HG02885 (cell line): ENCODE results near the gene NEO1.

Experiments used
- ATAC-seq: cut with Tn5 transposase; IDR thresholded peaks from one replicate; pipeline ENCODE4 v1.9.1; 2021; ENCODE audit warnings: mild to moderate bottlenecking; ENCODE audit not compliant: unreplicated experiment, poor library complexity

Gene NEO1

GRCh38 chr15:73325191-73325861, 273.1 kb downstream of the NEO1 start:
- ATAC-seq: no peak

- no peak for ATAC-seq
These were observed 273.9 kb downstream of the NEO1 start for GRCh38 chr15:73326157-73326556.

DNA sequence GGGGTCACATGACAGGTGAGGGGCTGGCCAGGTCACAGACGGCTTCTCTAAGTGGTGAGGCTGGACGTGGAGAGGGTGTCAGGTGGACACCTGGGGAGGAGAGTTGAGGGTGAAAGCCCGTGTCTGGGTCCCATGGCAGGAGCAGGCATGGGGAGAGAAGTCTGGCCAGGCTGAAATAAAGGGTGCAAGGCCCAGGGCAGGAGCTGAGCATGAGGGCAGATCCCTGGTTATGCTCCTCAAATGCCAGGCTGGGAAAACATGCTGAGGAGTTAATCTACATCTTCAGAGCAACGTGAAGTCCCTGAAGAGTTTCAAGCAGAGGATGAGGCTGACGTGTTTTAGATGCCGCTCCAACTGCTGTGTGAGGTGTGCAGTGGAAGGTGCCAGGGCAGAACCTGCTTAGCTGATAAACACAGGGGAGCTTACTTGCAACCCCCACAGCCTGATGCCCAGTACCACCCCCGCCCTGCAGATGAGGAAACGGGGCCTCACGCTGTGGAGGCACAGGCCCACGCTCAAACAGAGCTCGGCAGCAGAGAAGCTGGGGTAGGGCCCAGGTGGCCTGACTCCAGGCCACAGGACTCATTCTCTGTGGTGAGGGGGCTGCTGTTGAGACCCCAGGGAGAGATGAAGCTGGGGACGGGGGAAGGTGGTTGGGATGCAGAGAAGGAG, 276.0 kb downstream of the NEO1 start:
- ATAC-seq: no peak

DNA sequence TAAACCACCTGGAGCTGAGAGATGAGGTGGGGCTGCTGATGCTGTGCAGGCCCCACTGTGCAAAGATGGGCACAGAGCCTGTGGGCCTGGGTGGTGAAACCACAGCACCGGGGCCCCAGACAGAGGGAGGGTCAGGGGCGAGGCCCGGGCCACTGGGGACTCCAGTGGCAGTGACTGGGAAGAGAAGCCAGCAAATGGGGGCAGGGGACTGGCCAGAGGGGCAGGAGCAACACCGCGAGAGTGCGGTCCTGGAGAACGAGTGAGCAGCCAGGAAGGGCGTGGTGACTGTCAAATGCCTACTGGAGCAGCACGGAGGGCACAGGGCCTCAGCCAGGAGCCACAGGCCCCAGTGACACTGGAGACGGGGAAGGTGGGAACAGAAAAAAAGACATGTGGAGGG, 276.7 kb downstream of the NEO1 start:
- no peak for ATAC-seq

- ATAC-seq: no peak
These were observed 277.4 kb downstream of the NEO1 start for GRCh38 chr15:73329501-73330200.

DNA sequence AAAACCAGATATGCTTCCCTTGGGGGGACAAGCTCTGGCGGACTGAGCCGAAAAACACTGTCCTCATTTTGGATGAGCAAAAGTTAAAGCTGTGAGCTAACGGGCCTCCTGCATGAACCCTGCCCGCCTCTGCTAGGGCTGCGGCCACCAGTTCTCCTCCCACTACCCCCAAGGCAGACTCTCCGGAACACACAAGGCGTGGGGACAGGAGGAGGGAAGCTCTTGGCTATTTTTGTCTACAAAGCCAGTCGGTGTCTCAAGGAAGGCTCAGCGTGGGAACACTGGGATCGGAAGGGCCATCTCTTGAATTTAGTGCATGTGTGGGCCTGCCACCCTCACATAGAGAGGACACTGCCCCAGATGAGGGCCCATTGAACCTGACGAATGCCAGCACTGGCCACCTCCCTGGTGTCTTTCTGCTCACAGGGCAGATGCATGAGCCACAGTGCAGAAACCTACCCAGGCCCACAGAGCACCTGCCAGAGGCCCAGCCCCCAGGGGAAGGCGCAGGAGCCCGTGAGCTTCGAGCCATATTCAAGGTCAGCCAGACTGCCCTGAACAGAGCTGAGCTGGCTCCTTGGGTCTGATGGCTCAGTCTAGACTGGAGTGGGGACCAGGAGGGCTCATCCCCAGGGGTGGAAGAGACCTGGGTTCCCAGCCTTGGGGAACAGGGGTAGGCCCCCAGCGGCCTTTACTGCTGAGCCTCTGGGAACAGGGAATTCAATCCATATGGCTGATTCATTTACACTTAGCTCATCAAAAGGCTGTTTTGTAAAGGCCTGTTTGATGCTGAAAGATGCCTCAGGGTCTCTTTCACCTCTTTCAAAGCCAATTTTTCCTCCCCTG, 278.2 kb downstream of the NEO1 start:
- ATAC-seq: no peak

DNA sequence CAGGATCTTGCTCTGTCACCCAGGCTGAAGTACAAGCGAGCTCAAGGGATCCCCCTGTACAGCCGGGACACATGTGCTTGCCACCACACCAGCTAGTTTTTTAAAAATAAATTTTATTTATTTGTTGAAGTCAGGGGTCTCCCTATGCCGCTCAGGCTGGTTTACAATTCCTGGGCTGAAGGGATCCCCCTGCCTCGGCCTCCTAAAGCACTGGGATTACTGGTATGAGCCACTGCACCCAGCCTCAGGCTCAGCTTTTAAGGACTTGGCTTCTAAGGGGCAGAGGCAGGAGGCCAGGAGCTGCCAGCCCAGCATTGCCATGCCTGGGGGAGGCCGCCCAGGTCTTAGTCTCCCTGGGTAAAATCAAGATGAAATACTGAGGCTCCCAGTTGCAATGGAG, 279.2 kb downstream of the NEO1 start:
- no peak for ATAC-seq

DNA sequence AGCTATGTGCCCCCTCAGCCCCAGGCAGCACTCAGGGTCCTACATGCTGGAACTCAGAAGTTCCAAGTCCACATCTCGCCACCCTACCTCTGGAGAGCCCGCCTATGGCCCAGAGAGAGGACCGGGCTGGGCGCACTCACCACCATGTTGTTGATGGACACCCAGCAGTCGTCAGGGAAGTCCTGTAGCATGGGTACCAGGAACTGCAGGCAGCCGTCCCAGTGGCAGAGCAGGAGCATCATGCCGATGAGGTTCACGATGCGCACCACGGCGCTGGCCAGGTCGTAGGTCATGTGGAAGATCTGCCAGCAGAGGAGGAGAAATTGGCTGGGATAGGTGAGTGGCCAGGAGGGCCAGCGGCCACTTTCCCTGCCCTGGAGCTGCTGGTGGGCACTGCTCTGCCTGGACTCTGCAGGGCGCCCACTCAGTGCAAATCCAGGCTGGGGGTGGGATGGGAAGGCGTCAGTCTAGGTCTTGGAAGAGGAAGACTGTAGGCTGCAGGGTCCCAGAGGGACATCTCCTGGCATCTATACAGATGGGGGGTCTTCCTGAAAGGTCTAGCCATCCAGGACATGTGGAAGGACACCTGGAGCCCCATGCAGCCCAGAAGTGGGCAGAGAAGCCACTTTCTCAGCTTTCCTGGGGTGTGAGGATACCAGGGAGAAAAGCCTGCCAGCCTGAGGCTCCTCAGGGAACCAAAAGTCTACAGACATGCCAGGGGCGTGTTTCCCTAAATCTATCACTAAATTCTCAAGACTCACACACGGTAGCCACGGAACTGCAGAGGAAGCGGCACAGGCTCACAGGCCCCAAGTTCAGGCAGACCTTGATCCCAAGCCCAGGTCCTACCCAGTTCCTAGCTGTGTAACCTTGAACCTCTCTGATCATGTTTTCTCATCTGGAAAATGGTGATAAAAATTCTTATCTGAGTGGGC, 280.0 kb downstream of the NEO1 start:
- ATAC-seq: no peak

DNA sequence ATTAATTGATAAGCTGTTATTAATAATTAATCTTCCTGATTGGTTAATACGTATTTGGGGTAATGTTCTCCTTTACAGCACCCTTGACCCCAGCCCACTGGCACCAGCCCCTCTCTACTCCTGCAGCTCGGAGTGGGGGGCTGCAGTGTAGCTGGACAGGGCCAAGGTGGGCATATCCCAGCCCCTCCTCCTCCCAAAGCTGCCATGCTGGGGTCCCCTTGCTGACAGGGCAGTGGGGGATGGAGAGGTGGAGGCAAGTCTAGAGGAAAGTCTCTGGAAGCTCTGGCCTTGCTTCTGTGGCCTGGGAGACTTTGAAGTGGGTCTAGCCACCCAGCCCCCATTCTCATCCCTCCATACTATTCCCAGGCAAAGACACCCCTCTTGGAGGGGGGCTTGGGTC, 280.7 kb downstream of the NEO1 start:
- no peak for ATAC-seq

GRCh38 chr15:73334086-73334485, 281.8 kb downstream of the NEO1 start:
- no peak for ATAC-seq

- no peak for ATAC-seq
These were observed 282.8 kb downstream of the NEO1 start for GRCh38 chr15:73335026-73335425.

DNA sequence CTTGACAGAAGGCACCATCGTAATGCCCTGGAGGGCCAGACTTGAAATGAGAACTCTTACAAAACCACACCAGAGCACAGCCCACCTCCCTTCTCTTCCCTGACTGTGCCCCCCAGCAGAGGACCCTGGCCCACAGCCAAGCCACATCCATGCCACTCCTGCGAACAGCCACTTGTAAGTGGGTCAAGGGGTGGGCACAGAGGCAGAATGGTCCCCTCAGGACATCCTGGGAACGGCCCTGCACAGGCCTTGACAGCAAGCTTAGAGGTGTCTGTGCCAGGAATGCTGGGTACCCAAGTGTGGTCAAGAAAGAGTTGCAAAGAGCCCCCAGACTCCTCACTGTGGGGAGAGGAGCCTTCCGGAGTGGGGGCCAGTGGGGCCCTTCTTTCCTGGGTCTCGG, 283.2 kb downstream of the NEO1 start:
- no peak for ATAC-seq

DNA sequence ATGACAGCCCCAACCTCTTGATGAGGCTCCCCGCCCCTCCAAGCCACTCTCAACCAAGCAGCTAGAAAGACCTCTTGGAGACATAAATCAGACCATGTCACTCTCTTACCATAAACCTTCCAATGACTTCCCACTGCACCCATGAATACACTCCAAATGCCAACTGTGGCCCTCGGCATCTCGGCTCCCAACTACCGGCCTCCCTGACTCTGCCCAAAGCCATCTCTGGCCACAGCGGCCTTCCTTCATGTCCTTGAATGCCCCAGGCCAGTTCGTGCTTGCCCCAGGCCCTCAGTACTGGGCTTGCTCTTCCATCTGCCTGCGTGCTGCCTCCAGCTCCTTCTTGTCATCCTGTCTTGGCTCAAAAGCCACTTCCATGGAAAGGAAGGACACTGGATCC, 284.5 kb downstream of the NEO1 start:
- ATAC-seq: no peak

- no peak for ATAC-seq
These were observed 284.9 kb downstream of the NEO1 start for GRCh38 chr15:73337187-73337586.

- ATAC-seq: no peak
These were observed 285.8 kb downstream of the NEO1 start for GRCh38 chr15:73338058-73338457.

GRCh38 chr15:73338606-73339374, 286.5 kb downstream of the NEO1 start:
- ATAC-seq: no peak

DNA sequence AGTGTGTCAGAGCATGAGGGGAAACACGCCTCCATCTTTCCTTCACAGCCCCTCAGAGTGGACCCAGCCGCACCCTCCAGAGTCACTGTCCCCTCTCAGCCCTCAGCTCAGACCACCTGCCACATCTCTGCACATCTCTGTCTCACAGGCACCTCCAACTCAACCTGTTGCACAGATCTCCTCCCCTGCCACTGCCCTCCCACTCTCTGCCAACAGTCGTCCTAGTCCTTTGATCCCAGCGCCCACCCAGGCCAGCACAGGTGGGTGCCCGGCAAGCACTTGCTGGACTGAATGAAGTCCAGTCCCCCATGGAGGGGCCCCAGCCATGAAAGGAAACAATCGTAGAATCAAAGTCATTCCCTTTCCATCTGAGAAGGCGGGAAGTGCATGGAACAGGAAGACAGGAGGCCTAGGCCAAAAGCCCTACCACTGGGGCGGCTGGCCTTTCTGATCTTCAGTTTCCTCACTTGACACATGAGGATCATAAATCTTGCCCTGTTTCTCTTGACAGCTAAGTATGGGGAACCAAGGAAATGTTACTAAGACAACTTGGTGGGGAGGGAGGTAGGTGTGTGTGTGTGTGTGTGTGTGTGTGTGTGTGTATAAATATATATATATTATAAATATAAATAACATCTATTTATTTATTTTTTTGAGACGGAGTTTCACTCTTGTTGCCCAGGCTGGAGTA, 288.4 kb downstream of the NEO1 start:
- ATAC-seq: no peak

DNA sequence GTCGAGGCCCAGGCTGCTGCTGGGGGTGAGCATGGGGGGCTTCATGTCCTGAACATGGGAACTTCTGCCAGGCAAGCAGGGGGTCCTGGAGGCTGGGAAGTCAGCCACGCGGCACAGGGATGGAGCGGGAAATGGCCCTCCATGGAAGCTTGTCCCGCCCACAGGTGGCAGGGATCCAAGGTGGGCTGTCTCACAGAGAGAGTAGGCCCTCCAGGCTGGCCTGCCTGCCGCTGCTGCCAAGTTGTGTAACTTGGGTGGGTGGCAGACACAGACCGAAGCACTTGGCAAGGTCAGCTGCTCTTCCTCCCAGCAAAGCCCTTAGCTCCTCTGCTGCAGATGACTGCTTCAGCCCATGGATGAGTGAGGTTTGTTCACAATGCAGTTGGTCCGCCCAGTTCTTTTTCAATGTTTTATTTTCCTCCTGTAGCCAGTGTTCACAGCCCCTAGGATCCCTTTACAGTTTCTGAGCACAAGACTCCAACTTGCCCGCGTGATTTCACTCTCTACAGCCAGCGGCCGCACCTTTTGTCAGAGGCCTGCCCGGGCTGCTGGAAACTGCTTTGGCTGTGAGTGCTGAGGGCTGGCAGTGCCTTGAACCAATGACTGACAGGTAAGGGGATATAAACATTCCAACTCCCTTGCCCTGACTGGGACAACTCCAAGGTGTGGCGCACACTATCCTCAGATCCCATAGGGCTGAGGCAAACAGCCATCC, 289.8 kb downstream of the NEO1 start:
- no peak for ATAC-seq
